K562 (cell line): ENCODE results near the gene GOLGA6B. TPM values are rescaled to one million over a fixed set of nuclear protein-coding genes. Genes with fewer than 3 reads are reported as not detected.
"Not testable (repeated sequence)": the region's sequence is repeated elsewhere in the genome, so short reads cannot be mapped to it uniquely, and the experiment has no call there.

Source experiments
- ATAC-seq: fragments of 200-7000 bp; cut with Tn5 transposase; 3 replicates; pipeline ENCODE4 v1.9.1; 2020; ENCODE audit warnings: moderate library complexity
- BruUV-seq: library from RNA; stranded (reverse); fragments of 400-500 nt; replicated peaks from 2 replicates; lab custom pipeline; 2021; lab: Mats Ljungman, UMichigan
- CTCF ChIA-PET: fragments of 300-600 bp; formaldehyde crosslinking; extraction: SDS; loops from one replicate; lab custom pipeline; 2021; ENCODE audit warnings: low intra/inter-chr PET ratio; lab: Yijun Ruan, JAX
- POLR2A ChIA-PET: fragments of 300-600, 350-650 bp; sonication (Branson Sonifier 250); formaldehyde crosslinking; extraction: SDS; loops from one replicate; lab custom pipeline; 2021; ENCODE audit warnings: antibody characterized with exemption, inconsistent platforms; lab: Yijun Ruan, JAX
- DNase-seq, 4 experiments: peaks; one replicate each; pipeline versions ENCODE4 v3.0.0 to v3.0.0-alpha.2; 2011 to 2018; ENCODE audit warnings: low spot score in 3 of 4, mixed read lengths in 3 of 4; ENCODE audit errors: extremely low read depth in 1 of 4
- FAIRE-seq: peaks from 2 replicates; lab custom pipeline; 2011; peaks lifted over from hg19 to GRCh38; lab: Jason Lieb, UNC
- H2AFZ ChIP-seq: 2 replicates; pipeline ENCODE4 v1.6.0; 2011; ENCODE audit warnings: low read depth, low read length, control low read depth, inconsistent platforms
- H3K27ac ChIP-seq: fragments of 200-600 bp; 3 replicates; pipeline ENCODE4 v1.8.0; 2011; ENCODE audit warnings: low read depth, mild to moderate bottlenecking, control low read depth, inconsistent platforms, low read length, moderate library complexity, mixed read lengths; ENCODE audit errors: extremely low read depth
- H3K27me3 ChIP-seq, 2 experiments: fragments of 300-600 bp in 1 of 2; 2 replicates in 1 of 2; 3 replicates in 1 of 2; pipeline versions ENCODE4 v1.6.0 to v1.8.0; 2011; ENCODE audit warnings: inconsistent platforms in 2 of 2, low read length in 2 of 2, mild to moderate bottlenecking in 1 of 2, mixed read lengths in 1 of 2, moderate library complexity in 1 of 2; ENCODE audit not compliant: control insufficient read depth in 2 of 2, insufficient read depth in 2 of 2
- H3K36me3 ChIP-seq: fragments of 300-600 bp; 3 replicates; pipeline ENCODE4 v1.8.0; 2011; ENCODE audit warnings: mild to moderate bottlenecking, low read length, inconsistent platforms; ENCODE audit not compliant: control insufficient read depth, insufficient read depth
- H3K4me1 ChIP-seq, 2 experiments: fragments of 200-600 bp in 1 of 2; replicated peaks in 1 of 2; 2 replicates in 1 of 2; 3 replicates in 1 of 2; pipeline versions ENCODE4 v1.5.1 to v1.8.0; 2011; ENCODE audit warnings: inconsistent platforms in 2 of 2, low read length in 2 of 2, mild to moderate bottlenecking in 1 of 2, mixed read lengths in 1 of 2, moderate library complexity in 1 of 2; ENCODE audit not compliant: control insufficient read depth in 2 of 2, insufficient read depth in 2 of 2
- H3K4me2 ChIP-seq: 2 replicates; pipeline ENCODE4 v1.6.1; 2011; ENCODE audit warnings: low read length, control low read depth, inconsistent platforms, mixed read lengths; ENCODE audit not compliant: insufficient read depth
- H3K4me3 ChIP-seq: fragments of 200-600 bp; sonication (generic), shearing (Covaris generic); 2 replicates; pipeline ENCODE4 v1.5.1; 2016; ENCODE audit warnings: control low read depth, inconsistent platforms
- H3K79me2 ChIP-seq: fragments of 200-600 bp; 3 replicates; pipeline ENCODE4 v1.8.0; 2011; ENCODE audit warnings: low read length, inconsistent platforms; ENCODE audit not compliant: control insufficient read depth, insufficient read depth
- H3K9ac ChIP-seq, 2 experiments: 2 replicates each; pipeline versions ENCODE4 v1.6.0 to v1.6.1; 2011; ENCODE audit warnings: low read depth in 2 of 2, low read length in 2 of 2, control low read depth in 1 of 2, inconsistent platforms in 1 of 2, mild to moderate bottlenecking in 1 of 2, mixed read lengths in 1 of 2; ENCODE audit not compliant: insufficient read depth in 1 of 2
- H3K9me1 ChIP-seq: one replicate; pipeline ENCODE4 v1.6.0; 2011; ENCODE audit warnings: inconsistent platforms, mild to moderate bottlenecking, low read length, moderate library complexity; ENCODE audit not compliant: control insufficient read depth, insufficient read depth
- H3K9me3 ChIP-seq: replicated peaks from 2 replicates; pipeline ENCODE4 v1.5.1; 2011; ENCODE audit warnings: low read depth, low read length, inconsistent platforms; ENCODE audit not compliant: control insufficient read depth, insufficient read depth
- H4K20me1 ChIP-seq: replicated peaks from 2 replicates; pipeline ENCODE4 v1.6.1; 2011; ENCODE audit warnings: low read length, inconsistent platforms, mixed read lengths; ENCODE audit not compliant: control insufficient read depth, insufficient read depth
- LEF1 ChIP-seq: fragments of 450-650 bp; IDR thresholded peaks from 2 replicates; pipeline ENCODE4 v1.6.1; 2016; ENCODE audit warnings: mild to moderate bottlenecking
- RBM14 ChIP-seq: fragments of 200-400 bp; formaldehyde crosslinking; IDR thresholded peaks from 2 replicates; pipeline ENCODE4 v1.6.1; 2018; ENCODE audit warnings: low read depth, mild to moderate bottlenecking, low read length, moderate library complexity, borderline replicate concordance; ENCODE audit not compliant: insufficient read depth
- STAT6 ChIP-seq: sonication (generic); formaldehyde crosslinking; IDR thresholded peaks from 2 replicates; pipeline ENCODE4 v1.8.1; 2023; ENCODE audit warnings: mild to moderate bottlenecking, missing genetic modification reagents
- ZC3H4 ChIP-seq: sonication (generic); formaldehyde crosslinking; IDR thresholded peaks from 2 replicates; pipeline ENCODE4 v1.9.0; 2021; ENCODE audit warnings: missing genetic modification reagents, borderline replicate concordance
- ZNF140 ChIP-seq: fragments of 250-450 bp; sonication (Bioruptor Pico); IDR thresholded peaks from 2 replicates; pipeline ENCODE4 v1.8.0; 2021; ENCODE audit warnings: moderate library complexity, mild to moderate bottlenecking, inconsistent platforms
- WGBS: fragments of 100-300 bp; shearing (Covaris generic); methylation state at CpG from one replicate; pipeline ENCODE4 v1.1.6; 2016; ENCODE audit warnings: low coverage, mixed read lengths; ENCODE audit not compliant: insufficient coverage; ENCODE audit errors: missing lambda C conversion rate; 5-methylcytosine and 5-hydroxymethylcytosine counted together
- in situ Hi-C: fragments of 300-500 bp; cut with MboI; formaldehyde crosslinking; loops from 4 replicates; pipeline ENCODE4 v1.15.0; 2018; ENCODE audit warnings: inconsistent platforms, mixed read lengths
- intact Hi-C: fragments of 100-400 bp; cut with micrococcal nuclease; formaldehyde crosslinking; loops from 2 replicates; pipeline ENCODE4 v1.14.2; 2022
- polyA plus RNA-seq, 8 experiments: library from polyadenylated mRNA; depleted of rRNA in 4 of 8; stranded (reverse) in 5 of 8; unstranded in 3 of 8; fragments of >200 nt; fragmentation: Nextera tagmentation in 2 of 8; fragmentation: Illumina TruSeq in 1 of 8; extraction: Ambion mirVana in 2 of 8; extraction: Trizol in 1 of 8; gene quantifications; 2 replicates each; pipeline versions ENCODE4 v1.2.1 to v1.2.3, GENCODE V29; 2011 to 2014; ENCODE audit warnings: inconsistent platforms in 1 of 8, missing spikeins in 1 of 8
- total RNA-seq, 7 experiments: library from RNA; depleted of rRNA in 6 of 7; stranded (reverse); fragments of >200 nt in 6 of 7; fragmentation: Illumina TruSeq in 2 of 7; extraction: Trizol in 2 of 7; gene quantifications; 2 replicates each; pipeline versions ENCODE4 v1.2.1 to v1.2.3, GENCODE V29; 2011 to 2021; ENCODE audit warnings: low replicate concordance in 1 of 7

GOLGA6B gene
- total and polyA plus RNA-seq, 9 of the 15 experiments (the other 6 are each of a cell fraction or from before 2014, with no cell fraction given) = not detected

- TF ChIP-seq STAT6 (CRISPR knock-in tag) = no peak
- TF ChIP-seq RBM14 = no peak
- TF ChIP-seq ZC3H4 (CRISPR knock-in tag) = no peak
- TF ChIP-seq LEF1 = no peak
- no peak for TF ChIP-seq ZNF140 (CRISPR knock-in tag)
Observed at GRCh38 chr15:72616491-72617210, 37.8 kb upstream of the GOLGA6B start (continued).

- H3K36me3 ChIP-seq, intact Hi-C loops, BruUV-seq, H3K9me1 ChIP-seq, ATAC-seq, H3K4me3 ChIP-seq, H3K9ac ChIP-seq, H2AFZ ChIP-seq, H3K4me2 ChIP-seq, H3K27ac ChIP-seq, H4K20me1 ChIP-seq, CTCF ChIA-PET, FAIRE-seq, H3K4me1 ChIP-seq, in situ Hi-C loops, H3K79me2 ChIP-seq, DNase-seq, H3K9me3 ChIP-seq, H3K27me3 ChIP-seq: not testable (repeated sequence)
- POLR2A ChIA-PET = interaction anchor here (0.6 kb wide), 1 partner anchor 248 kb away, joined by 3 read pairs; the partner anchor contains the start of gene HEXA
- WGBS = 15% methylated on average over 2 of the region's 4 CpGs
Observed at GRCh38 chr15:72623854-72624253, 30.6 kb upstream of the GOLGA6B start.

- H3K4me3 ChIP-seq, H3K4me1 ChIP-seq, H3K36me3 ChIP-seq, FAIRE-seq, H3K9me3 ChIP-seq, POLR2A ChIA-PET, intact Hi-C loops, H3K27me3 ChIP-seq, H2AFZ ChIP-seq, H3K27ac ChIP-seq, H3K9me1 ChIP-seq, H3K9ac ChIP-seq, CTCF ChIA-PET, H3K4me2 ChIP-seq, H3K79me2 ChIP-seq, BruUV-seq, H4K20me1 ChIP-seq, DNase-seq, ATAC-seq: not testable (repeated sequence)
- 11% methylated on average over 3 of the region's 3 CpGs for WGBS
- in situ Hi-C loops = loop anchor here (25.0 kb wide), 1 partner anchor 1661 kb away; no protein-coding TSS in a partner anchor
Observed at GRCh38 chr15:72626153-72626552, 28.3 kb upstream of the GOLGA6B start.
